ENCODE data around the gene PTPRK. TPM values are rescaled to one million over a fixed set of nuclear protein-coding genes. Genes with fewer than 3 reads are reported as not detected.
A peak's percentile ranks its signal among the peaks of the same experiment; 100 is the strongest.

PTPRK gene
- total RNA-seq, 4 donors from 2014 or later, result 7.3 to 22.9 (median 13.0) TPM

- in situ Hi-C loops (cut with MboI; ENCODE audit: low sequenced_read_pairs in 4 of 4), result no loop called here
- intact Hi-C loops (cut with DNase I; ENCODE audit: low total_unique reads), result no loop called here
- no peak for ATAC-seq
- TF ChIP-seq, protein P1, sequence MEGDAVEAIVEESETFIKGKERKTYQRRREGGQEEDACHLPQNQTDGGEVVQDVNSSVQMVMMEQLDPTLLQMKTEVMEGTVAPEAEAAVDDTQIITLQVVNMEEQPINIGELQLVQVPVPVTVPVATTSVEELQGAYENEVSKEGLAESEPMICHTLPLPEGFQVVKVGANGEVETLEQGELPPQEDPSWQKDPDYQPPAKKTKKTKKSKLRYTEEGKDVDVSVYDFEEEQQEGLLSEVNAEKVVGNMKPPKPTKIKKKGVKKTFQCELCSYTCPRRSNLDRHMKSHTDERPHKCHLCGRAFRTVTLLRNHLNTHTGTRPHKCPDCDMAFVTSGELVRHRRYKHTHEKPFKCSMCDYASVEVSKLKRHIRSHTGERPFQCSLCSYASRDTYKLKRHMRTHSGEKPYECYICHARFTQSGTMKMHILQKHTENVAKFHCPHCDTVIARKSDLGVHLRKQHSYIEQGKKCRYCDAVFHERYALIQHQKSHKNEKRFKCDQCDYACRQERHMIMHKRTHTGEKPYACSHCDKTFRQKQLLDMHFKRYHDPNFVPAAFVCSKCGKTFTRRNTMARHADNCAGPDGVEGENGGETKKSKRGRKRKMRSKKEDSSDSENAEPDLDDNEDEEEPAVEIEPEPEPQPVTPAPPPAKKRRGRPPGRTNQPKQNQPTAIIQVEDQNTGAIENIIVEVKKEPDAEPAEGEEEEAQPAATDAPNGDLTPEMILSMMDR (IDR thresholded peaks at IDR 0.05 in 4 of 5, conservative IDR thresholded peaks at IDR 0.05 in 1 of 5), result no peak
- no peak for TF ChIP-seq POLR2A (IDR thresholded peaks at IDR 0.05)
- Histone ChIP-seq H3K4me3 (peak overlapping the region in 1 of 4 donors; percentile 2), H3K9me3 (no peaks in the 10 kb centered on the region), H3K4me1 (peaks cover 0 to 8% of the 10 kb centered on the region in 2 donors), H3K27ac (no peak overlapping the region), H3K36me3 (no peaks in the 10 kb centered on the region), H3K27me3 (no peaks in the 10 kb centered on the region)
- DNase-seq, result peak; percentile 2 to 15
Measured at GRCh38 chr6:128397996-128398395, 122.4 kb downstream of the PTPRK start.

DNA sequence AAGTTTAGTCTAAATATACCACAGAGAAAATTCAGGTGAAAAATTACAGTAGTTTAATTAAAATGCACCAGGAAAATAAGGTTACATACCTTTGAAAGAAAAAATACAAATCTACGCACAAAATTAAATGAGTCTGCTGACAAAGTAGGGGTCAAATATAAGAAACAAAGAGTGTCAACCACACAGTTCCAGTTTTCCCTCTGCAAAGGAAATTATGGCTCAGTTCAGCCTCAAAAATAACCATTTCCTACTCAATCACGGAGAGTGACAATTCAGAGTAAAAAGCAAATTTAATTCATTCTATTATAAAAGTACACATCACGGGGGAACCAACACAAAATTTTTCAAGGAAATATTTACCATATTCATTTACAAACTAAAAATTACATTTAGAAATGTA, 124.8 kb downstream of the PTPRK start:
- H3K36me3 ChIP-seq, result no peaks in the 10 kb centered on the region
- H3K4me3 ChIP-seq, result no peak overlapping the region
- intact Hi-C loops (cut with DNase I; ENCODE audit: low total_unique reads) (no loop called here), in situ Hi-C loops (cut with MboI; ENCODE audit: low sequenced_read_pairs in 4 of 4) (no loop called here)
- H3K4me1 ChIP-seq, result peaks cover under 1 to 8% of the 10 kb centered on the region in 2 donors
- no peak overlapping the region for H3K27ac ChIP-seq
- no peak for ATAC-seq
- no peak for DNase-seq
- TF ChIP-seq POLR2A (IDR thresholded peaks at IDR 0.05), result no peak
- TF ChIP-seq, protein P1 (IDR thresholded peaks at IDR 0.05 in 4 of 5, conservative IDR thresholded peaks at IDR 0.05 in 1 of 5), result no peak
- no peaks in the 10 kb centered on the region for H3K9me3 ChIP-seq
- no peaks in the 10 kb centered on the region for H3K27me3 ChIP-seq

DNA sequence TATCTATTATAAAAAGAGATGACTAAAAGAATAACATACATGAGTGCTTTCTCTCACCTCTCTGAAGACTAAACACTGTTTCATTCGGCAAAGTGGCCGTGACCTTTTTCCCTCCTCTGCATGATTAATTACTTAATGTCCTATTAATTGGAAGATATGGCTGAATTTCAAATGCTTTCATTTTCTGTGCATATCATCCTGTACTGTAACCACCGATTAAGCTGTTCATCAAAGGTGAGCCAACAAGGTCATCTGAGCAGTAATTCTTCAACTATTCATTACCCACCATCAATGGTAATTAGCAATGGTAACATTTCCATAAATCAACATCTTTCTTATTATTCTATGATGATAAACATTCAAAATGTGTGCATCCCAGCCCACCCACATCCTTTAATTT, 125.2 kb downstream of the PTPRK start:
- ATAC-seq, result no peak
- DNase-seq, result no peak
- Histone ChIP-seq H3K27ac (no peak overlapping the region), H3K9me3 (no peaks in the 10 kb centered on the region), H3K4me1 (peaks cover 5 to 12% of the 10 kb centered on the region in 2 donors), H3K27me3 (no peaks in the 10 kb centered on the region), H3K36me3 (no peaks in the 10 kb centered on the region), H3K4me3 (no peak overlapping the region)
- in situ Hi-C loops (cut with MboI; ENCODE audit: low sequenced_read_pairs in 4 of 4) (no loop called here), intact Hi-C loops (cut with DNase I; ENCODE audit: low total_unique reads) (no loop called here)
- TF ChIP-seq, protein P1 (IDR thresholded peaks at IDR 0.05 in 4 of 5, conservative IDR thresholded peaks at IDR 0.05 in 1 of 5), result no peak
- TF ChIP-seq POLR2A (IDR thresholded peaks at IDR 0.05), result no peak

DNA sequence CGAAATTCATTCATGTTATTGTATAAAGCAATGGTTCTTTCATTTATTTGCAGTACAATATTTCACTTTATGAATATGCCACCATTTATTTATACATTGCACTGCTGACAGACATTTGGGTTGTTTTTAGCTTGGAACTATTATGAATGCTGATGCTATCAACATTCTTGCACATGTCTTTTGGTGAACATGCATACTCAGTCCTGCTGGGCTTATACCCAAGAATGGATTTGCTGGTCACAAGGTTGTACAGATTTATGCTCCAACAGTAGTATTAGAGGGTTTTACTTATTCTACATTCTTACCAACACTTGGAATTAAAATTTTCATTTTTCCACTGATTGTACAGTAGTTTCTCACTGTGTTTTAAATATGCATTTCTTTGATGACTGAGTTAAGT, 126.2 kb downstream of the PTPRK start:
- Histone ChIP-seq H3K27me3 (no peaks in the 10 kb centered on the region), H3K9me3 (no peaks in the 10 kb centered on the region), H3K4me3 (no peak overlapping the region), H3K27ac (no peak overlapping the region), H3K4me1 (peaks cover 14 to 20% of the 10 kb centered on the region in 2 donors), H3K36me3 (no peaks in the 10 kb centered on the region)
- intact Hi-C loops (cut with DNase I; ENCODE audit: low total_unique reads) (no loop called here), in situ Hi-C loops (cut with MboI; ENCODE audit: low sequenced_read_pairs in 4 of 4) (no loop called here)
- no peak for TF ChIP-seq POLR2A (IDR thresholded peaks at IDR 0.05)
- TF ChIP-seq, protein P1 (IDR thresholded peaks at IDR 0.05 in 4 of 5, conservative IDR thresholded peaks at IDR 0.05 in 1 of 5), result no peak
- ATAC-seq, result no peak
- DNase-seq, result no peak
